SU-DHL-6 (cell line): ENCODE measurements around the gene NFE2.
A peak's percentile ranks its signal among the peaks of the same experiment; 100 is the strongest.

Experiments used
- H2AFZ ChIP-seq: fragments of 200-600 bp; sonication (generic); 2 replicates; pipeline ENCODE4 v1.6.1; 2014; ENCODE audit warnings: low read depth, mild to moderate bottlenecking, moderate library complexity, mixed read lengths, antibody characterized with exemption, low read length; ENCODE audit not compliant: severe bottlenecking
- H3F3A ChIP-seq: fragments of 200-600 bp; shearing (Covaris generic); 2 replicates; pipeline ENCODE4 v1.6.0; 2016; ENCODE audit warnings: antibody characterized with exemption, mild to moderate bottlenecking; ENCODE audit not compliant: insufficient read depth
- H3K27ac ChIP-seq: fragments of 200-600 bp; sonication (generic); 2 replicates; pipeline ENCODE4 v1.5.1; 2016; ENCODE audit warnings: low read depth, mild to moderate bottlenecking, low read length, moderate library complexity, mixed read lengths
- H3K27me3 ChIP-seq: fragments of 200-600 bp; sonication (generic), shearing (Covaris generic); 2 replicates; pipeline ENCODE4 v1.6.0; 2014; ENCODE audit warnings: mild to moderate bottlenecking, low read length
- H3K36me3 ChIP-seq: fragments of 200-600 bp; sonication (generic); 2 replicates; pipeline ENCODE4 v1.6.1; 2014; ENCODE audit warnings: mild to moderate bottlenecking, low read length, mixed read lengths
- H3K4me2 ChIP-seq: fragments of 300-600, 200-600 bp; shearing (Covaris generic), sonication (generic); 2 replicates; pipeline ENCODE4 v1.6.0; 2014; ENCODE audit warnings: low read length, low read depth, mild to moderate bottlenecking; ENCODE audit not compliant: poor library complexity, severe bottlenecking
- H3K4me3 ChIP-seq: fragments of 200-600 bp; sonication (generic); 2 replicates; pipeline ENCODE4 v1.5.1; 2014; ENCODE audit warnings: antibody characterized with exemption, low read length, mild to moderate bottlenecking, mixed read lengths; ENCODE audit not compliant: insufficient read depth, poor library complexity, severe bottlenecking
- H3K79me2 ChIP-seq: fragments of 200-600 bp; sonication (generic); 2 replicates; pipeline ENCODE4 v1.6.1; 2014; ENCODE audit warnings: mild to moderate bottlenecking, low read length, moderate library complexity; ENCODE audit not compliant: insufficient read depth
- H3K9ac ChIP-seq: fragments of 200-600 bp; sonication (generic); 2 replicates; pipeline ENCODE4 v1.7.0; 2014; ENCODE audit warnings: mild to moderate bottlenecking, low read length
- H3K9me2 ChIP-seq: fragments of 200-600 bp; sonication (generic); replicated peaks from 2 replicates; pipeline ENCODE4 v1.6.1; 2014; ENCODE audit warnings: low read length; ENCODE audit not compliant: insufficient read depth
- H3K9me3 ChIP-seq: fragments of 200-600 bp; sonication (generic); 2 replicates; pipeline ENCODE4 v1.6.1; 2014; ENCODE audit warnings: low read length, mixed read lengths; ENCODE audit not compliant: insufficient read depth
- H4K20me1 ChIP-seq: fragments of 200-600 bp; sonication (generic); 2 replicates; pipeline ENCODE4 v1.6.1; 2014; ENCODE audit warnings: low read depth, mild to moderate bottlenecking, antibody characterized with exemption, low read length, moderate library complexity, mixed read lengths
- EZH2phosphoT487 ChIP-seq: fragments of 200-600 bp; sonication (generic), shearing (Covaris generic); conservative IDR thresholded peaks from 2 replicates; pipeline ENCODE4 v1.6.1; 2018; ENCODE audit warnings: mild to moderate bottlenecking, antibody characterized with exemption, low read length, moderate library complexity, mixed read lengths
- TF ChIP-seq, protein P1 (sequence below): fragments of 200-600 bp; sonication (generic); IDR thresholded peaks from one replicate; pipeline ENCODE4 v1.5.1; 2017; ENCODE audit warnings: antibody characterized with exemption, mild to moderate bottlenecking, low read length, moderate library complexity; ENCODE audit not compliant: insufficient read depth, poor library complexity, severe bottlenecking

Gene NFE2

DNA sequence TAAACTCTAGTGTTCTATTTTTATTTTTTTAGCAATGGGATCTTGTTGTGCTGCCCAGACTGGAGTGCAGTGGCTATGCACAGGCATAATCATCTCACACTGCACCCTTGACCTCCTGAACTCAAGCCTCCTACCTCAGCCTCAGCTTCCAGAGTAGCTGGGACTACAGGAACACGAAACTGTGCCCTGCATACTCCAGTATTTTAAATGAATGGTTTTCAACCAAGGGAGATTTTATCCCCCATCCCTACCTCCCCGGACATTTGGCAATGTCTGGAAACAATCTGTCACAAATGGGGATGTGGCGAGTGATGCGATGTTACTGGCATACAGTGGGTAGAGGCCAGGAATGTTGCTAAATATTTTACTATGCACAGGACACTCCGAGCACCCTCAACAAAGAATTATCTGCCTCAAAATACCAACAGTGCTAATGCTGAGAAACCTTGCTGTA is 23.0 kb downstream of the NFE2 start:
- Histone ChIP-seq H3K36me3 (peaks cover 54% of the 10 kb centered on the region), H3K9me2 (no peaks in the 10 kb centered on the region), H4K20me1 (peaks cover 10% of the 10 kb centered on the region; the same call in 1 of the 2 replicates), H3K79me2 (peaks cover 89% of the 10 kb centered on the region), H3F3A (peaks cover 57% of the 10 kb centered on the region), H3K9me3 (no peaks in the 10 kb centered on the region), H3K27ac (peak overlapping the region; percentile 91; the same call in 1 of the 2 replicates), H3K9ac (peak overlapping the region; percentile 96), H3K4me3 (peak overlapping the region; percentile 88), H3K27me3 (no peaks in the 10 kb centered on the region), H3K4me2 (peak overlapping the region; percentile 99), H2AFZ (no peak overlapping the region)
- TF ChIP-seq, protein P1, sequence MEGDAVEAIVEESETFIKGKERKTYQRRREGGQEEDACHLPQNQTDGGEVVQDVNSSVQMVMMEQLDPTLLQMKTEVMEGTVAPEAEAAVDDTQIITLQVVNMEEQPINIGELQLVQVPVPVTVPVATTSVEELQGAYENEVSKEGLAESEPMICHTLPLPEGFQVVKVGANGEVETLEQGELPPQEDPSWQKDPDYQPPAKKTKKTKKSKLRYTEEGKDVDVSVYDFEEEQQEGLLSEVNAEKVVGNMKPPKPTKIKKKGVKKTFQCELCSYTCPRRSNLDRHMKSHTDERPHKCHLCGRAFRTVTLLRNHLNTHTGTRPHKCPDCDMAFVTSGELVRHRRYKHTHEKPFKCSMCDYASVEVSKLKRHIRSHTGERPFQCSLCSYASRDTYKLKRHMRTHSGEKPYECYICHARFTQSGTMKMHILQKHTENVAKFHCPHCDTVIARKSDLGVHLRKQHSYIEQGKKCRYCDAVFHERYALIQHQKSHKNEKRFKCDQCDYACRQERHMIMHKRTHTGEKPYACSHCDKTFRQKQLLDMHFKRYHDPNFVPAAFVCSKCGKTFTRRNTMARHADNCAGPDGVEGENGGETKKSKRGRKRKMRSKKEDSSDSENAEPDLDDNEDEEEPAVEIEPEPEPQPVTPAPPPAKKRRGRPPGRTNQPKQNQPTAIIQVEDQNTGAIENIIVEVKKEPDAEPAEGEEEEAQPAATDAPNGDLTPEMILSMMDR = no peak
- no peak for TF ChIP-seq EZH2phosphoT487

DNA sequence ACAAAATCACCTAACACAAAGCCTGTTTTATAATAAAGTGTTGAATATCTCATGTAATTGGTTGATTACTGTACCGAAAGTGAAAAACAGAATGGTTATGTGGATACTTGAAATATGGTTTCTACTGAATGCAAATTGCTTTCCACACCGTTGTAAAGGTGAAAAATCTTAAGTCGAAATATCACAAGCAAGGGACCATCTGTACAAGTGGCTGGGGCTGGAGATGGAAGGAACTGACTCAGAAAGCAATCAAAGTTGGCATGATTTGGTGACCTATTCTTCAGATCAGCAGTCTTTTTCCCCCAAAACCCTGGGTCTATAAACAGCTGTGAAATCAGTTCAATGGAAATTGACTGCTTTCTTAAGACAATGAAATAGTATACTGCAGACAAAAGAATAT is 24.4 kb downstream of the NFE2 start:
- Histone ChIP-seq H3K4me2 (peak overlapping the region; percentile 21), H3K9ac (no peak overlapping the region; the same call in 1 of the 2 replicates), H3K4me3 (no peak overlapping the region), H3K79me2 (peaks cover 84% of the 10 kb centered on the region), H3K27ac (no peak overlapping the region), H3K36me3 (peaks cover 46% of the 10 kb centered on the region), H3F3A (peaks cover 56% of the 10 kb centered on the region), H3K27me3 (no peaks in the 10 kb centered on the region), H4K20me1 (peaks cover 2% of the 10 kb centered on the region; the same call in 1 of the 2 replicates), H2AFZ (no peak overlapping the region), H3K9me2 (no peaks in the 10 kb centered on the region), H3K9me3 (no peaks in the 10 kb centered on the region)
- no peak for TF ChIP-seq EZH2phosphoT487
- TF ChIP-seq, protein P1 = no peak

DNA sequence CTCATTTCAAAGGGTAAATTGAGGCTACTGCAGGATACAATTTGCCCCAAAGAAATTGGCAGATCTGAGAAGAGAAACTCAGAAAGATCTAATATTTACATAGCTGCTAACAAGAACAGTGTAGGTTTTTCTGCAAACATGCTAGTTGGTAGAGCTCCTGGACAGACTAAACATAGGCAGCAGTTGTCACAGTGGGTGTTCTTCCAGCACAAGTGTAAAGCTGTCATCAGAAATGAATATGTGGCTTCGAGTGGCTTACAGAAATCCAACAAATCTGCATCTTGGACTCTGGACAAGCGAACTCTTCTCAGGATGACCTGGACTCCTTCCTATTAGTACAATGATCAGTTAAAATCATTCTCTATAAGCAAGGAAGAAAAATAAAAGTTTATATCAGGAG is 26.8 kb downstream of the NFE2 start:
- H4K20me1 ChIP-seq = peaks cover 2% of the 10 kb centered on the region; the same call in 1 of the 2 replicates
- peaks cover 67% of the 10 kb centered on the region for H3F3A ChIP-seq
- no peak overlapping the region for H3K4me3 ChIP-seq
- H2AFZ ChIP-seq = no peak overlapping the region
- no peak overlapping the region for H3K9ac ChIP-seq
- H3K27ac ChIP-seq = no peak overlapping the region
- H3K9me2 ChIP-seq = no peaks in the 10 kb centered on the region
- H3K79me2 ChIP-seq = peaks cover 70% of the 10 kb centered on the region
- no peak overlapping the region for H3K4me2 ChIP-seq
- H3K36me3 ChIP-seq = peaks cover 36% of the 10 kb centered on the region
- H3K9me3 ChIP-seq = no peaks in the 10 kb centered on the region
- no peak for TF ChIP-seq EZH2phosphoT487
- TF ChIP-seq, protein P1 = no peak
- no peaks in the 10 kb centered on the region for H3K27me3 ChIP-seq
